Panc1 (cell line): ENCODE results near the gene CCDC159. TPM values are rescaled to one million over a fixed set of nuclear protein-coding genes. Genes with fewer than 3 reads are reported as not detected.

ENCODE experiments used
- ATAC-seq: fragments of 200-7000 bp; cut with Tn5 transposase; 2 replicates; pipeline ENCODE4 v1.9.1; 2020; ENCODE audit warnings: mild to moderate bottlenecking, moderate library complexity
- BruUV-seq: library from RNA; stranded (reverse); fragments of 400-500 nt; replicated peaks from 2 replicates; lab custom pipeline; 2021; lab: Mats Ljungman, UMichigan
- CTCF ChIA-PET: fragments of 300-600 bp; sonication (Branson Sonifier 250); formaldehyde crosslinking; loops from one replicate; lab custom pipeline; 2022; ENCODE audit warnings: antibody characterized with exemption; lab: Charles Lee
- POLR2A ChIA-PET: fragments of 300-600 bp; sonication (Branson Sonifier 250); formaldehyde crosslinking; loops from one replicate; lab custom pipeline; 2022; ENCODE audit warnings: antibody characterized with exemption; lab: Charles Lee
- DNase-seq: peaks from one replicate; pipeline ENCODE4 v3.0.0-alpha.2; 2010; ENCODE audit warnings: low read depth, low spot score
- H3K27ac ChIP-seq: 2 replicates; pipeline ENCODE4 v1.5.1; 2011; ENCODE audit warnings: mild to moderate bottlenecking, low read length, inconsistent platforms
- H3K27me3 ChIP-seq: fragments of 200-500 bp; sonication (Bioruptor generic); 2 replicates; pipeline ENCODE4 v1.6.0; 2014; ENCODE audit warnings: low read length, inconsistent platforms; ENCODE audit not compliant: control insufficient read depth, insufficient read depth
- H3K36me3 ChIP-seq: fragments of 200-500 bp; sonication (Bioruptor generic); 2 replicates; pipeline ENCODE4 v1.5.1; 2014; ENCODE audit warnings: inconsistent platforms, mild to moderate bottlenecking, low read length, moderate library complexity; ENCODE audit not compliant: control insufficient read depth, insufficient read depth
- H3K4me1 ChIP-seq: 2 replicates; pipeline ENCODE4 v1.5.1; 2011; ENCODE audit warnings: inconsistent platforms, mild to moderate bottlenecking, low read length, moderate library complexity; ENCODE audit not compliant: control insufficient read depth, insufficient read depth
- H3K4me3 ChIP-seq, 2 experiments: 2 replicates each; pipeline ENCODE4 v1.5.1; 2011 to 2012; ENCODE audit warnings: low read depth in 2 of 2, low read length in 2 of 2, mild to moderate bottlenecking in 2 of 2, inconsistent platforms in 1 of 2, moderate library complexity in 1 of 2
- H3K9me3 ChIP-seq: fragments of 200-500 bp; sonication (Bioruptor generic); 2 replicates; pipeline ENCODE4 v1.5.1; 2014; ENCODE audit warnings: low read depth, mild to moderate bottlenecking, inconsistent platforms, low read length, moderate library complexity; ENCODE audit not compliant: control insufficient read depth, insufficient read depth
- POLR2AphosphoS5 ChIP-seq: IDR thresholded peaks from 2 replicates; pipeline ENCODE4 v1.6.1; 2012; ENCODE audit warnings: mild to moderate bottlenecking, low read depth, low read length, moderate library complexity
- SIN3A ChIP-seq: IDR thresholded peaks from 2 replicates; pipeline ENCODE4 v1.6.1; 2012; ENCODE audit warnings: low read depth, mild to moderate bottlenecking, low read length, moderate library complexity, borderline replicate concordance; ENCODE audit not compliant: insufficient read depth
- TCF7L2 ChIP-seq: IDR thresholded peaks from 2 replicates; pipeline ENCODE4 v1.6.1; 2011; ENCODE audit warnings: mild to moderate bottlenecking, low read depth, low read length, inconsistent platforms
- in situ Hi-C: cut with HindIII; loops from 2 replicates; pipeline ENCODE4 v1.10.0; 2016; ENCODE audit warnings: low sequenced_read_pairs, low pct_unique_long_range_greater_than_20kb
- intact Hi-C: fragments of 100-400 bp; cut with micrococcal nuclease; formaldehyde crosslinking; loops from one replicate; pipeline ENCODE4 v1.10.0; 2022; ENCODE audit not compliant: unreplicated experiment
- total RNA-seq: library from RNA; stranded (reverse); gene quantifications from one replicate; pipeline ENCODE4 v1.2.1, GENCODE V29; 2021; ENCODE audit not compliant: unreplicated experiment
- TF ChIP-seq, protein P1 (sequence below), 2 experiments: IDR thresholded peaks; 2 replicates each; pipeline ENCODE4 v1.6.1; 2011 to 2012; ENCODE audit warnings: low read depth in 2 of 2, control low read depth in 1 of 2, low read length in 1 of 2, mild to moderate bottlenecking in 1 of 2, moderate library complexity in 1 of 2; ENCODE audit not compliant: insufficient read depth in 1 of 2
- TF ChIP-seq, protein P2 (sequence below): fragments of 450-650 bp; IDR thresholded peaks from 2 replicates; pipeline ENCODE4 v1.5.1; 2017; ENCODE audit warnings: mild to moderate bottlenecking

The CCDC159 gene
- total RNA-seq, 1 experiment from 2014 or later = 46.6 TPM

DNA sequence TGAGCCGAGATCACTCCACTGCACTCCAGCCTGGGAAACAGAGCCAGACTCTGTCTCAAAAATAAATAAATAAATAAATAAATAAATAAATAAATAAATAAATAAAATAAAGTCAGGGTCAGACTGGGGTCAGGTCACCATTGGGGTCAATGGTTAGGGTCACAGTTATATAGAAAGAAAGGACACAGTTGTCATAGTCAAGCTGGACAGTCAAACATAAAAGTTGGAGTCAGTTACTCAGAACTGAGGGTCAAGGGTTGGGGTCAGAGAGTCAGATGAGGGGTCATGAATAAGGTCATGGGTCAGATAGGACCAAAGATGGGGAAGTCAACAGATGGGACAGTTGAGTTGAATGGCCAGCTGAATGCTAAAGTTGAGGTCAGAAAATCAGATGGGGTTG lies 54.5 kb downstream of the CCDC159 start:
- no peak for ATAC-seq
- Histone ChIP-seq H3K27ac (no peak overlapping the region), H3K9me3 (no peaks in the 10 kb centered on the region), H3K4me1 (no peaks in the 10 kb centered on the region), H3K4me3 (no peak overlapping the region), H3K27me3 (no peaks in the 10 kb centered on the region), H3K36me3 (no peaks in the 10 kb centered on the region)
- no TSS peak for BruUV-seq
- intact Hi-C loops (no loop called here), in situ Hi-C loops (no loop called here)
- ChIA-PET CTCF (no interaction called here), POLR2A (no interaction called here)
- TF ChIP-seq TCF7L2 (no peak), SIN3A (no peak)
- DNase-seq = no peak

DNA sequence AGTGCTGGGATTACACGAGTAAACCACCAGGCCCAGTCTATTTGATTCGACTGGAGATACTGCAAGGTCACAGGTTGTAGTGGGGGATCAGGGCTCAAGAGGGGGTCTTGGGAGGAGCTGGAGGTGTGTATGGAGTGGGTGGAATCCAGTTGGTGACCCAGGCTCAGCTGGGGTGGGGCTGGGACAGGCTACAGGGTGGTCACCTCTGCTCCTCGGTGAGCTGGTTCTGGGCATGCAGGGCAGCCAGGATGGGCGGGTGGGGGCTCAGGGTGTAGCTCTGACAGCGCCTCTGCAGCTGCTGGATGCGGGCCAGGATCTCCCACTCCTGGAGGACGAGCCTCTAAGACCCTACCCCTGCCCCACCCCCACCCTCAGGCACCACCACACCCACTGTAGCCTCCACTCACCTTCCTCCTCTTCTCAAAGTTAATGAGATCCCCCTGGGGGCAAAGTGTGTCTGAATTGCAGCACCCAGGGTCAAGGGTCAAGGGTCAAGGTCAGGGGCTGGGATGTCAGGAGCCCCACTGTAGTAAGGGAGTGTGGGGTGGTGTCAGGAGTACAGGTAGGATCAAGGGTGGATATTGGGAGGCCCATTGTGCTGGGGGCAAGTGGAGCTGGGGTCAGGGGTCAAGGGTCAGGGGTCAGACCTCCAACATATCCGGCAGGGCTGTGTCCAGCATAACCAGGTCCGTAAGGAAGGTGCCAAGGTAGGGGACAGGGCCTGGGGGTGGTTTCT lies 55.7 kb downstream of the CCDC159 start:
- POLR2A ChIA-PET = no interaction called here
- Histone ChIP-seq H3K4me3 (no peak overlapping the region), H3K4me1 (no peaks in the 10 kb centered on the region), H3K27me3 (no peaks in the 10 kb centered on the region), H3K9me3 (no peaks in the 10 kb centered on the region), H3K36me3 (no peaks in the 10 kb centered on the region), H3K27ac (no peak overlapping the region)
- in situ Hi-C loops (no loop called here), intact Hi-C loops (no loop called here)
- ATAC-seq (no peak), DNase-seq (no peak)
- CTCF ChIA-PET = no interaction called here
- no TSS peak for BruUV-seq
- TF ChIP-seq POLR2AphosphoS5 (no peak), SIN3A (no peak), TCF7L2 (no peak)
- TF ChIP-seq, protein P1, sequence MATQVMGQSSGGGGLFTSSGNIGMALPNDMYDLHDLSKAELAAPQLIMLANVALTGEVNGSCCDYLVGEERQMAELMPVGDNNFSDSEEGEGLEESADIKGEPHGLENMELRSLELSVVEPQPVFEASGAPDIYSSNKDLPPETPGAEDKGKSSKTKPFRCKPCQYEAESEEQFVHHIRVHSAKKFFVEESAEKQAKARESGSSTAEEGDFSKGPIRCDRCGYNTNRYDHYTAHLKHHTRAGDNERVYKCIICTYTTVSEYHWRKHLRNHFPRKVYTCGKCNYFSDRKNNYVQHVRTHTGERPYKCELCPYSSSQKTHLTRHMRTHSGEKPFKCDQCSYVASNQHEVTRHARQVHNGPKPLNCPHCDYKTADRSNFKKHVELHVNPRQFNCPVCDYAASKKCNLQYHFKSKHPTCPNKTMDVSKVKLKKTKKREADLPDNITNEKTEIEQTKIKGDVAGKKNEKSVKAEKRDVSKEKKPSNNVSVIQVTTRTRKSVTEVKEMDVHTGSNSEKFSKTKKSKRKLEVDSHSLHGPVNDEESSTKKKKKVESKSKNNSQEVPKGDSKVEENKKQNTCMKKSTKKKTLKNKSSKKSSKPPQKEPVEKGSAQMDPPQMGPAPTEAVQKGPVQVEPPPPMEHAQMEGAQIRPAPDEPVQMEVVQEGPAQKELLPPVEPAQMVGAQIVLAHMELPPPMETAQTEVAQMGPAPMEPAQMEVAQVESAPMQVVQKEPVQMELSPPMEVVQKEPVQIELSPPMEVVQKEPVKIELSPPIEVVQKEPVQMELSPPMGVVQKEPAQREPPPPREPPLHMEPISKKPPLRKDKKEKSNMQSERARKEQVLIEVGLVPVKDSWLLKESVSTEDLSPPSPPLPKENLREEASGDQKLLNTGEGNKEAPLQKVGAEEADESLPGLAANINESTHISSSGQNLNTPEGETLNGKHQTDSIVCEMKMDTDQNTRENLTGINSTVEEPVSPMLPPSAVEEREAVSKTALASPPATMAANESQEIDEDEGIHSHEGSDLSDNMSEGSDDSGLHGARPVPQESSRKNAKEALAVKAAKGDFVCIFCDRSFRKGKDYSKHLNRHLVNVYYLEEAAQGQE (IDR thresholded peaks at IDR 0.05; ENCODE audit: insufficient read depth in 1 of 2, low read depth in 2 of 2, low read length in 1 of 2) = no peak
- TF ChIP-seq, protein P2, sequence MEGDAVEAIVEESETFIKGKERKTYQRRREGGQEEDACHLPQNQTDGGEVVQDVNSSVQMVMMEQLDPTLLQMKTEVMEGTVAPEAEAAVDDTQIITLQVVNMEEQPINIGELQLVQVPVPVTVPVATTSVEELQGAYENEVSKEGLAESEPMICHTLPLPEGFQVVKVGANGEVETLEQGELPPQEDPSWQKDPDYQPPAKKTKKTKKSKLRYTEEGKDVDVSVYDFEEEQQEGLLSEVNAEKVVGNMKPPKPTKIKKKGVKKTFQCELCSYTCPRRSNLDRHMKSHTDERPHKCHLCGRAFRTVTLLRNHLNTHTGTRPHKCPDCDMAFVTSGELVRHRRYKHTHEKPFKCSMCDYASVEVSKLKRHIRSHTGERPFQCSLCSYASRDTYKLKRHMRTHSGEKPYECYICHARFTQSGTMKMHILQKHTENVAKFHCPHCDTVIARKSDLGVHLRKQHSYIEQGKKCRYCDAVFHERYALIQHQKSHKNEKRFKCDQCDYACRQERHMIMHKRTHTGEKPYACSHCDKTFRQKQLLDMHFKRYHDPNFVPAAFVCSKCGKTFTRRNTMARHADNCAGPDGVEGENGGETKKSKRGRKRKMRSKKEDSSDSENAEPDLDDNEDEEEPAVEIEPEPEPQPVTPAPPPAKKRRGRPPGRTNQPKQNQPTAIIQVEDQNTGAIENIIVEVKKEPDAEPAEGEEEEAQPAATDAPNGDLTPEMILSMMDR = no peak

Other genes starting within 250 kb of the CCDC159 start
- gene SPC24, start 190.7 kb upstream of the CCDC159 start, total RNA-seq = 50.6 TPM
- 121 TPM for gene KANK2, start 149.0 kb upstream of the CCDC159 start, total RNA-seq
- gene ANGPTL8, start 106.9 kb upstream of the CCDC159 start, total RNA-seq = not detected
- 19.4 TPM for gene DOCK6, start 84.0 kb upstream of the CCDC159 start, total RNA-seq
- gene TSPAN16, start 50.4 kb upstream of the CCDC159 start, total RNA-seq = not detected
- gene RAB3D, start 6.9 kb upstream of the CCDC159 start, total RNA-seq = 46.6 TPM
- gene TMEM205, start 251 bp upstream of the CCDC159 start, total RNA-seq = 133 TPM
- gene PLPPR2, start 8.9 kb downstream of the CCDC159 start, total RNA-seq = 43.3 TPM
- gene SWSAP1, start 28.1 kb downstream of the CCDC159 start, total RNA-seq = 3.1 TPM
- 16.4 TPM for gene EPOR, start 37.8 kb downstream of the CCDC159 start, total RNA-seq
- gene RGL3, start 72.8 kb downstream of the CCDC159 start, total RNA-seq = 22.6 TPM
- gene ODAD3, start 88.6 kb downstream of the CCDC159 start, total RNA-seq = 1.9 TPM
- gene PRKCSH, start 89.1 kb downstream of the CCDC159 start, total RNA-seq = 399 TPM
- gene ELAVL3, start 134.5 kb downstream of the CCDC159 start, total RNA-seq = not detected
- gene ZNF653, start 159.3 kb downstream of the CCDC159 start, total RNA-seq = 10.4 TPM
- 39.4 TPM for gene ECSIT, start 182.6 kb downstream of the CCDC159 start, total RNA-seq
- 0.98 TPM for gene CNN1, start 192.3 kb downstream of the CCDC159 start, total RNA-seq
- 62.2 TPM for gene ELOF1, start 212.7 kb downstream of the CCDC159 start, total RNA-seq
- gene ACP5, start 231.1 kb downstream of the CCDC159 start, total RNA-seq = 0.85 TPM